SK-N-SH (cell line): ENCODE data around the gene ADGRE3.
"Not testable (repeated sequence)": the region's sequence is repeated elsewhere in the genome, so short reads cannot be mapped to it uniquely, and the experiment has no call there.

Experiments used
- ELF1 ChIP-seq: IDR thresholded peaks from 2 replicates; pipeline ENCODE4 v1.4.0; 2012
- EP300 ChIP-seq, 2 experiments: IDR thresholded peaks; 2 replicates each; pipeline versions ENCODE4 v1.4.0 to v1.6.1; 2012; ENCODE audit warnings: borderline replicate concordance in 1 of 2, low read depth in 1 of 2, low read length in 1 of 2
- EZH2phosphoT487 ChIP-seq: fragments of 200-600 bp; sonication (generic); IDR thresholded peaks from 2 replicates; pipeline ENCODE4 v1.6.1; 2017; ENCODE audit warnings: low read depth, mixed run types, mild to moderate bottlenecking, antibody characterized with exemption, moderate library complexity, borderline replicate concordance
- GATA2 ChIP-seq: sonication (generic); formaldehyde crosslinking; IDR thresholded peaks from 2 replicates; pipeline ENCODE4 v1.5.0; 2020; ENCODE audit warnings: mild to moderate bottlenecking, missing genetic modification reagents
- MXI1 ChIP-seq: IDR thresholded peaks from 2 replicates; pipeline ENCODE4 v1.6.1; 2012; ENCODE audit warnings: mild to moderate bottlenecking, low read depth, low read length, improper control_type of control experiment
- NFIC ChIP-seq: IDR thresholded peaks from 2 replicates; pipeline ENCODE4 v1.4.0; 2012; ENCODE audit warnings: borderline replicate concordance
- POLR2AphosphoS5 ChIP-seq: IDR thresholded peaks from 2 replicates; pipeline ENCODE4 v1.6.1; 2012; ENCODE audit warnings: low read depth, low read length
- RAD21 ChIP-seq: IDR thresholded peaks from 2 replicates; pipeline ENCODE4 v1.6.1; 2012; ENCODE audit warnings: mild to moderate bottlenecking, low read length
- TAF1 ChIP-seq: IDR thresholded peaks from 2 replicates; pipeline ENCODE4 v1.6.1; 2012; ENCODE audit warnings: low read depth, mild to moderate bottlenecking, low read length, moderate library complexity, borderline replicate concordance
- TCF12 ChIP-seq: IDR thresholded peaks from 2 replicates; pipeline ENCODE4 v1.4.0; 2012
- TF ChIP-seq, protein P1 (sequence below): fragments of 200-600 bp; sonication (generic); IDR thresholded peaks from 2 replicates; pipeline ENCODE4 v1.6.1; 2017; ENCODE audit warnings: antibody characterized with exemption, mild to moderate bottlenecking, moderate library complexity
- TF ChIP-seq, protein P2 (sequence below): IDR thresholded peaks from 2 replicates; pipeline ENCODE4; 2012
- TF ChIP-seq, protein P3 (sequence below): fragments of 150-350 bp; IDR thresholded peaks from 2 replicates; pipeline ENCODE4 v1.6.1; 2017; ENCODE audit warnings: antibody characterized with exemption, low read length, low read depth, borderline replicate concordance
- TF ChIP-seq, protein P4 (sequence below): IDR thresholded peaks from 2 replicates; pipeline ENCODE4 v1.6.1; 2012; ENCODE audit warnings: mild to moderate bottlenecking, low read depth, low read length, moderate library complexity

DNA sequence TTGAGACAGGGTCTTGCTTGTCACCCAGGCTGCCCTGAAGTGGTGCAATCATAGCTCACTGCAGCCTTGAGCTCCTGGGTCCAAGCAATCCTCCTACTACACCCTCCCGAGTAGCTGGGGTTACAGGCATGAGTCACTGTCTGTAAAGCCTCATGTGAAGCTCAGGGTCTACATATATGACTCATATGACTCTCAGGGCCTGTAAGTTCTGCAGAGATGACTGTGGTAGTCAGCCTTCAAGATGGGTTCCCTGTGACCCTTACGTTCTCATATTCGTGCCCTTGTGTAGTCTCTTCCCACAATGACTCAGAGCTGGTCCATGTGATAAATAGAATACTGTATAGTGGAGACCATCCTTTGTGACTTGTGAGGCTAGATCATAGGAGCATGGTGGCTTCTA, 89.5 kb downstream of the ADGRE3 start:
- TF ChIP-seq, protein P1, sequence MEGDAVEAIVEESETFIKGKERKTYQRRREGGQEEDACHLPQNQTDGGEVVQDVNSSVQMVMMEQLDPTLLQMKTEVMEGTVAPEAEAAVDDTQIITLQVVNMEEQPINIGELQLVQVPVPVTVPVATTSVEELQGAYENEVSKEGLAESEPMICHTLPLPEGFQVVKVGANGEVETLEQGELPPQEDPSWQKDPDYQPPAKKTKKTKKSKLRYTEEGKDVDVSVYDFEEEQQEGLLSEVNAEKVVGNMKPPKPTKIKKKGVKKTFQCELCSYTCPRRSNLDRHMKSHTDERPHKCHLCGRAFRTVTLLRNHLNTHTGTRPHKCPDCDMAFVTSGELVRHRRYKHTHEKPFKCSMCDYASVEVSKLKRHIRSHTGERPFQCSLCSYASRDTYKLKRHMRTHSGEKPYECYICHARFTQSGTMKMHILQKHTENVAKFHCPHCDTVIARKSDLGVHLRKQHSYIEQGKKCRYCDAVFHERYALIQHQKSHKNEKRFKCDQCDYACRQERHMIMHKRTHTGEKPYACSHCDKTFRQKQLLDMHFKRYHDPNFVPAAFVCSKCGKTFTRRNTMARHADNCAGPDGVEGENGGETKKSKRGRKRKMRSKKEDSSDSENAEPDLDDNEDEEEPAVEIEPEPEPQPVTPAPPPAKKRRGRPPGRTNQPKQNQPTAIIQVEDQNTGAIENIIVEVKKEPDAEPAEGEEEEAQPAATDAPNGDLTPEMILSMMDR = not testable (repeated sequence)
- TF ChIP-seq EZH2phosphoT487; TAF1; EP300 (IDR thresholded peaks at IDR 0.05; ENCODE audit: borderline replicate concordance in 1 of 2, low read depth in 1 of 2, low read length in 1 of 2); GATA2 (CRISPR knock-in tag); POLR2AphosphoS5; RAD21; TCF12; MXI1; ELF1; NFIC: not testable (repeated sequence)
- TF ChIP-seq, protein P2, sequence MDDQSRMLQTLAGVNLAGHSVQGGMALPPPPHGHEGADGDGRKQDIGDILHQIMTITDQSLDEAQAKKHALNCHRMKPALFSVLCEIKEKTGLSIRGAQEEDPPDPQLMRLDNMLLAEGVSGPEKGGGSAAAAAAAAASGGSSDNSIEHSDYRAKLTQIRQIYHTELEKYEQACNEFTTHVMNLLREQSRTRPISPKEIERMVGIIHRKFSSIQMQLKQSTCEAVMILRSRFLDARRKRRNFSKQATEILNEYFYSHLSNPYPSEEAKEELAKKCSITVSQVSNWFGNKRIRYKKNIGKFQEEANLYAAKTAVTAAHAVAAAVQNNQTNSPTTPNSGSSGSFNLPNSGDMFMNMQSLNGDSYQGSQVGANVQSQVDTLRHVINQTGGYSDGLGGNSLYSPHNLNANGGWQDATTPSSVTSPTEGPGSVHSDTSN = not testable (repeated sequence)
- TF ChIP-seq, protein P3, sequence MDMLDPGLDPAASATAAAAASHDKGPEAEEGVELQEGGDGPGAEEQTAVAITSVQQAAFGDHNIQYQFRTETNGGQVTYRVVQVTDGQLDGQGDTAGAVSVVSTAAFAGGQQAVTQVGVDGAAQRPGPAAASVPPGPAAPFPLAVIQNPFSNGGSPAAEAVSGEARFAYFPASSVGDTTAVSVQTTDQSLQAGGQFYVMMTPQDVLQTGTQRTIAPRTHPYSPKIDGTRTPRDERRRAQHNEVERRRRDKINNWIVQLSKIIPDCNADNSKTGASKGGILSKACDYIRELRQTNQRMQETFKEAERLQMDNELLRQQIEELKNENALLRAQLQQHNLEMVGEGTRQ = not testable (repeated sequence)
- TF ChIP-seq, protein P4, sequence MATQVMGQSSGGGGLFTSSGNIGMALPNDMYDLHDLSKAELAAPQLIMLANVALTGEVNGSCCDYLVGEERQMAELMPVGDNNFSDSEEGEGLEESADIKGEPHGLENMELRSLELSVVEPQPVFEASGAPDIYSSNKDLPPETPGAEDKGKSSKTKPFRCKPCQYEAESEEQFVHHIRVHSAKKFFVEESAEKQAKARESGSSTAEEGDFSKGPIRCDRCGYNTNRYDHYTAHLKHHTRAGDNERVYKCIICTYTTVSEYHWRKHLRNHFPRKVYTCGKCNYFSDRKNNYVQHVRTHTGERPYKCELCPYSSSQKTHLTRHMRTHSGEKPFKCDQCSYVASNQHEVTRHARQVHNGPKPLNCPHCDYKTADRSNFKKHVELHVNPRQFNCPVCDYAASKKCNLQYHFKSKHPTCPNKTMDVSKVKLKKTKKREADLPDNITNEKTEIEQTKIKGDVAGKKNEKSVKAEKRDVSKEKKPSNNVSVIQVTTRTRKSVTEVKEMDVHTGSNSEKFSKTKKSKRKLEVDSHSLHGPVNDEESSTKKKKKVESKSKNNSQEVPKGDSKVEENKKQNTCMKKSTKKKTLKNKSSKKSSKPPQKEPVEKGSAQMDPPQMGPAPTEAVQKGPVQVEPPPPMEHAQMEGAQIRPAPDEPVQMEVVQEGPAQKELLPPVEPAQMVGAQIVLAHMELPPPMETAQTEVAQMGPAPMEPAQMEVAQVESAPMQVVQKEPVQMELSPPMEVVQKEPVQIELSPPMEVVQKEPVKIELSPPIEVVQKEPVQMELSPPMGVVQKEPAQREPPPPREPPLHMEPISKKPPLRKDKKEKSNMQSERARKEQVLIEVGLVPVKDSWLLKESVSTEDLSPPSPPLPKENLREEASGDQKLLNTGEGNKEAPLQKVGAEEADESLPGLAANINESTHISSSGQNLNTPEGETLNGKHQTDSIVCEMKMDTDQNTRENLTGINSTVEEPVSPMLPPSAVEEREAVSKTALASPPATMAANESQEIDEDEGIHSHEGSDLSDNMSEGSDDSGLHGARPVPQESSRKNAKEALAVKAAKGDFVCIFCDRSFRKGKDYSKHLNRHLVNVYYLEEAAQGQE = not testable (repeated sequence)
